Astrocyte (in vitro differentiated cells and primary cell): ENCODE results near the gene DDRGK1. TPM values are rescaled to one million over a fixed set of nuclear protein-coding genes. Genes with fewer than 3 reads are reported as not detected.
"Not testable (repeated sequence)": the region's sequence is repeated elsewhere in the genome, so short reads cannot be mapped to it uniquely, and the experiment has no call there.

Experiments used
- DNase-seq: peaks from one replicate; pipeline ENCODE4 v3.0.0-alpha.2; 2010; ENCODE audit warnings: low read depth
- FAIRE-seq: peaks from 2 replicates; lab custom pipeline; 2011; peaks lifted over from hg19 to GRCh38; lab: Jason Lieb, UNC
- H2AFZ ChIP-seq: 2 replicates; pipeline ENCODE4 v1.6.0; 2012; ENCODE audit warnings: low read depth, low read length, inconsistent platforms
- H3K27ac ChIP-seq: 2 replicates; pipeline ENCODE4 v1.5.1; 2011; ENCODE audit warnings: low read depth, low read length, inconsistent platforms
- H3K27me3 ChIP-seq: 2 replicates; pipeline ENCODE4 v1.6.0; 2011; ENCODE audit warnings: low read length, inconsistent platforms; ENCODE audit not compliant: insufficient read depth
- H3K36me3 ChIP-seq: 2 replicates; pipeline ENCODE4 v1.5.1; 2011; ENCODE audit warnings: low read length, inconsistent platforms; ENCODE audit not compliant: insufficient read depth
- H3K4me1 ChIP-seq: 2 replicates; pipeline ENCODE4 v1.5.1; 2011; ENCODE audit warnings: low read length, inconsistent platforms; ENCODE audit not compliant: insufficient read depth
- H3K4me2 ChIP-seq: 2 replicates; pipeline ENCODE4 v1.6.0; 2012; ENCODE audit warnings: low read length, inconsistent platforms
- H3K4me3 ChIP-seq: 2 replicates; pipeline ENCODE4 v1.5.1; 2011; ENCODE audit warnings: low read depth, mild to moderate bottlenecking, low read length, inconsistent platforms; ENCODE audit not compliant: insufficient read depth
- H3K79me2 ChIP-seq: 2 replicates; pipeline ENCODE4 v1.6.0; 2012; ENCODE audit warnings: mild to moderate bottlenecking, low read length, inconsistent platforms; ENCODE audit not compliant: insufficient read depth
- H3K9ac ChIP-seq: 2 replicates; pipeline ENCODE4 v1.6.0; 2012; ENCODE audit warnings: mild to moderate bottlenecking, low read length, inconsistent platforms
- H3K9me3 ChIP-seq: 2 replicates; pipeline ENCODE4 v1.5.1; 2012; ENCODE audit warnings: low read depth, mild to moderate bottlenecking, low read length, inconsistent platforms; ENCODE audit not compliant: insufficient read depth
- H4K20me1 ChIP-seq: 2 replicates; pipeline ENCODE4 v1.6.0; 2012; ENCODE audit warnings: low read length, inconsistent platforms; ENCODE audit not compliant: insufficient read depth
- H3K27ac Mint-ChIP-seq: one replicate; pipeline ENCODE4 v1.8.0; 2021; ENCODE audit warnings: mild to moderate bottlenecking, mixed read lengths; ENCODE audit not compliant: unreplicated experiment
- H3K27me3 Mint-ChIP-seq: one replicate; pipeline ENCODE4 v1.8.0; 2021; ENCODE audit warnings: low read depth, mixed read lengths; ENCODE audit not compliant: unreplicated experiment
- H3K36me3 Mint-ChIP-seq: one replicate; pipeline ENCODE4 v1.8.0; 2021; ENCODE audit warnings: low read depth, mixed read lengths; ENCODE audit not compliant: unreplicated experiment
- H3K4me1 Mint-ChIP-seq: one replicate; pipeline ENCODE4 v1.8.0; 2021; ENCODE audit warnings: low read depth, mixed read lengths; ENCODE audit not compliant: unreplicated experiment
- H3K4me3 Mint-ChIP-seq: one replicate; pipeline ENCODE4 v1.8.0; 2021; ENCODE audit warnings: mild to moderate bottlenecking, moderate library complexity, mixed read lengths; ENCODE audit not compliant: unreplicated experiment
- H3K9me3 Mint-ChIP-seq: one replicate; pipeline ENCODE4 v1.8.0; 2021; ENCODE audit warnings: mild to moderate bottlenecking, mixed read lengths; ENCODE audit not compliant: unreplicated experiment
- EZH2 ChIP-seq: IDR thresholded peaks from 2 replicates; pipeline ENCODE4 v1.6.1; 2012; ENCODE audit warnings: mild to moderate bottlenecking, low read length, inconsistent platforms; ENCODE audit not compliant: insufficient read depth
- total RNA-seq: library from RNA; stranded (reverse); gene quantifications from 2 replicates; pipeline ENCODE4 v1.2.1, GENCODE V29; 2021
- TF ChIP-seq, protein P1 (sequence below): IDR thresholded peaks from 2 replicates; pipeline ENCODE4 v1.5.1; 2011; ENCODE audit warnings: low read depth, mild to moderate bottlenecking, inconsistent platforms, low read length, moderate library complexity; ENCODE audit not compliant: insufficient read depth

Gene DDRGK1
- total RNA-seq, 1 donor from 2014 or later, result 36.7 TPM

DNA sequence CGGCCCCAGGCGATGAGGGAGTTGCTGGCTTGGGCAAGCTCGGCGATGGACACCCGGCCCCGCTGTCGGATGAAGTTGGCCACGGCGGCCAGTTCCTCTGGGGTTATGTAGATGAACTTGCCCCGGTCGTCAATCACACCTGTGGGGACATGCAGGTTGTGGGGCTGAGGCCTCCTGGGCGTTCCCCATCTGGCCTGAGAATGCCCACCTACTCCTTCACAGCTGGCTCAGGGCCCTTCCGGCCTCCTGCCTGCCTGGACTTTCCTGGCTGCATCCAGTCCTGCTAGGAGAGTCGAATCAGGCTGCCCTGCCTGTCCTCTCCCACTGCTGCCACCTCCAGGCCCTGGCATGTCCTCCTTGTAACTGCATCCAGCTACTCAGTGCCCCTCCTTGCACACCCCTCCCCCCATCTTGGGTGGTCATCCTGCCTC is 13.8 kb downstream of the DDRGK1 start:
- Histone ChIP-seq H3K27me3 (no peaks in the 10 kb centered on the region), H3K9ac (no peak overlapping the region), H3K79me2 (no peaks in the 10 kb centered on the region), H3K4me3 (no peak overlapping the region), H3K36me3 (peaks cover 23% of the 10 kb centered on the region), H4K20me1 (peaks cover 3% of the 10 kb centered on the region), H3K4me2 (no peak overlapping the region), H3K9me3 (no peaks in the 10 kb centered on the region), H3K27ac (no peak overlapping the region), H2AFZ (no peak overlapping the region), H3K4me1 (no peaks in the 10 kb centered on the region)
- FAIRE-seq (no peak), DNase-seq (no peak)
- Mint-ChIP-seq H3K27me3 (no peaks in the 10 kb centered on the region), H3K4me3 (no peak overlapping the region), H3K36me3 (peaks cover 37% of the 10 kb centered on the region), H3K9me3 (no peaks in the 10 kb centered on the region), H3K4me1 (no peaks in the 10 kb centered on the region), H3K27ac (no peak overlapping the region)
- TF ChIP-seq EZH2, result no peak
- TF ChIP-seq, protein P1, sequence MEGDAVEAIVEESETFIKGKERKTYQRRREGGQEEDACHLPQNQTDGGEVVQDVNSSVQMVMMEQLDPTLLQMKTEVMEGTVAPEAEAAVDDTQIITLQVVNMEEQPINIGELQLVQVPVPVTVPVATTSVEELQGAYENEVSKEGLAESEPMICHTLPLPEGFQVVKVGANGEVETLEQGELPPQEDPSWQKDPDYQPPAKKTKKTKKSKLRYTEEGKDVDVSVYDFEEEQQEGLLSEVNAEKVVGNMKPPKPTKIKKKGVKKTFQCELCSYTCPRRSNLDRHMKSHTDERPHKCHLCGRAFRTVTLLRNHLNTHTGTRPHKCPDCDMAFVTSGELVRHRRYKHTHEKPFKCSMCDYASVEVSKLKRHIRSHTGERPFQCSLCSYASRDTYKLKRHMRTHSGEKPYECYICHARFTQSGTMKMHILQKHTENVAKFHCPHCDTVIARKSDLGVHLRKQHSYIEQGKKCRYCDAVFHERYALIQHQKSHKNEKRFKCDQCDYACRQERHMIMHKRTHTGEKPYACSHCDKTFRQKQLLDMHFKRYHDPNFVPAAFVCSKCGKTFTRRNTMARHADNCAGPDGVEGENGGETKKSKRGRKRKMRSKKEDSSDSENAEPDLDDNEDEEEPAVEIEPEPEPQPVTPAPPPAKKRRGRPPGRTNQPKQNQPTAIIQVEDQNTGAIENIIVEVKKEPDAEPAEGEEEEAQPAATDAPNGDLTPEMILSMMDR, result no peak

DNA sequence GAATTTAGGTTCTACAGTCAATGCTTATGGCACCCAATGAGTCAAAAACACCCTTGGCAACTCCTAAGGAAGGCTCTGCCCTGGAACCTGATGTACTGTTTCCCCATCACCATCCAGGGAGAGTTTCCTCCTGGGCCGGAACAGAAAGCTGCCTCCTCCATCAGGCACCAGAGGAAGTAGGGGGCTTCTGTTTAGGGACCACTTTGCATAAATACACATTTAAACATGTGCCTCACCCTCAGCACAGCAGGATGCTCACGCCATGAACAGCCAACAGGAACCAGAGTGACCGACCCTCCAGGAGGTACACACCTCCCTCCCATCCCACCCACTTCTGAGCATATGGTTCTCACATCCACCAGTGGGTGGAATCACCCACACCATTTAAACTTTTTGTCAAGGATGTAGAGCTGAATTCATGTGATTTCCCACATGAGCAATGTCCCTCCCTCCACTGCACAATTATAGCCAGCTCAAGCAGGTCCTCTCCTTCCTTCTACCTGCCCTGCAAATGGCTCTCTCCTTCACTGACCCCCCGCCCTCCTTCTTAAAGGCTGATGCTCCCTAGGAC is 14.8 kb downstream of the DDRGK1 start:
- DNase-seq (no peak), FAIRE-seq (no peak)
- Histone ChIP-seq H3K27me3 (no peaks in the 10 kb centered on the region), H3K4me1 (no peaks in the 10 kb centered on the region), H3K9ac (no peak overlapping the region), H3K36me3 (peaks cover 23% of the 10 kb centered on the region), H3K27ac (no peak overlapping the region), H3K4me2 (no peak overlapping the region), H3K79me2 (no peaks in the 10 kb centered on the region), H3K4me3 (no peak overlapping the region), H4K20me1 (no peaks in the 10 kb centered on the region), H3K9me3 (no peaks in the 10 kb centered on the region), H2AFZ (no peak overlapping the region)
- Mint-ChIP-seq H3K36me3 (peaks cover 31% of the 10 kb centered on the region), H3K9me3 (no peaks in the 10 kb centered on the region), H3K4me1 (no peaks in the 10 kb centered on the region), H3K4me3 (no peak overlapping the region), H3K27ac (no peak overlapping the region), H3K27me3 (no peaks in the 10 kb centered on the region)
- TF ChIP-seq EZH2, result no peak
- TF ChIP-seq, protein P1, result no peak

- Histone ChIP-seq H3K79me2 (no peaks in the 10 kb centered on the region), H3K9ac (no peak overlapping the region), H2AFZ (no peak overlapping the region), H4K20me1 (no peaks in the 10 kb centered on the region), H3K36me3 (peaks cover 23% of the 10 kb centered on the region), H3K9me3 (no peaks in the 10 kb centered on the region), H3K27ac (no peak overlapping the region), H3K4me1 (no peaks in the 10 kb centered on the region), H3K4me3 (no peak overlapping the region), H3K27me3 (no peaks in the 10 kb centered on the region), H3K4me2 (no peak overlapping the region)
- peaks cover 31% of the 10 kb centered on the region for H3K36me3 Mint-ChIP-seq
- no peaks in the 10 kb centered on the region for H3K9me3 Mint-ChIP-seq
- DNase-seq (no peak), FAIRE-seq (no peak)
- no peaks in the 10 kb centered on the region for H3K4me1 Mint-ChIP-seq
- TF ChIP-seq EZH2, result no peak
- TF ChIP-seq, protein P1, result no peak
- H3K27ac Mint-ChIP-seq, result no peak overlapping the region
- no peaks in the 10 kb centered on the region for H3K27me3 Mint-ChIP-seq
- no peak overlapping the region for H3K4me3 Mint-ChIP-seq
Observed at GRCh38 chr20:3188823-3189413, 15.6 kb downstream of the DDRGK1 start.

- not testable (repeated sequence) for FAIRE-seq, H3K27me3 ChIP-seq, H2AFZ ChIP-seq, H3K4me3 ChIP-seq, H3K4me3 Mint-ChIP-seq, H3K27ac Mint-ChIP-seq, H3K9me3 Mint-ChIP-seq, H3K4me2 ChIP-seq, H3K27me3 Mint-ChIP-seq, H3K4me1 ChIP-seq, H3K27ac ChIP-seq, H3K4me1 Mint-ChIP-seq, DNase-seq, H3K79me2 ChIP-seq, H3K9ac ChIP-seq, H4K20me1 ChIP-seq, H3K9me3 ChIP-seq
- peaks cover 28% of the 10 kb centered on the region for H3K36me3 Mint-ChIP-seq
- peaks cover 22% of the 10 kb centered on the region for H3K36me3 ChIP-seq
Observed at GRCh38 chr20:3187861-3188260, 16.6 kb downstream of the DDRGK1 start.
